ENCODE results near the gene DISC1.

GRCh38 chr1:231591466-231591865 lies 35.1 kb upstream of the DISC1 start:
- TF ChIP-seq CTCF (IDR thresholded peaks at IDR 0.05) (no peak), EZH2 (IDR thresholded peaks at IDR 0.05; ENCODE audit: borderline replicate concordance, insufficient read depth, low read depth, low read length, poor library complexity, severe bottlenecking) (no peak)
